Endothelial cell (in vitro differentiated cells): Measurements from ENCODE around the gene COX7A2. TPM values are rescaled to one million over a fixed set of nuclear protein-coding genes. Genes with fewer than 3 reads are reported as not detected.

Experiments used
- DNase-seq: peaks from one replicate; pipeline ENCODE4 v3.0.0; 2021; ENCODE audit warnings: low spot score
- H3K27ac Mint-ChIP-seq: one replicate; pipeline ENCODE4 v1.8.0; 2021; ENCODE audit warnings: mixed read lengths, inconsistent platforms; ENCODE audit not compliant: unreplicated experiment
- H3K27me3 Mint-ChIP-seq: one replicate; pipeline ENCODE4 v1.8.0; 2021; ENCODE audit warnings: mild to moderate bottlenecking, moderate library complexity, mixed read lengths, inconsistent platforms; ENCODE audit not compliant: unreplicated experiment
- H3K36me3 Mint-ChIP-seq: one replicate; pipeline ENCODE4 v1.8.0; 2021; ENCODE audit warnings: mild to moderate bottlenecking, low read depth, mixed read lengths, inconsistent platforms; ENCODE audit not compliant: unreplicated experiment
- H3K4me1 Mint-ChIP-seq: one replicate; pipeline ENCODE4 v1.8.0; 2021; ENCODE audit warnings: mild to moderate bottlenecking, mixed read lengths, inconsistent platforms; ENCODE audit not compliant: unreplicated experiment
- H3K4me3 Mint-ChIP-seq: one replicate; pipeline ENCODE4 v1.8.0; 2021; ENCODE audit warnings: mild to moderate bottlenecking, mixed read lengths, inconsistent platforms; ENCODE audit not compliant: unreplicated experiment
- H3K9me3 Mint-ChIP-seq: one replicate; pipeline ENCODE4 v1.8.0; 2021; ENCODE audit warnings: mixed read lengths, inconsistent platforms; ENCODE audit not compliant: unreplicated experiment
- CTCF ChIP-seq: fragments of 200-600 bp; sonication (generic); IDR thresholded peaks from one replicate; pipeline ENCODE4 v1.5.0; 2021; ENCODE audit warnings: antibody characterized with exemption; ENCODE audit not compliant: unreplicated experiment
- total RNA-seq: library from RNA; stranded (reverse); fragmentation: NEBNext Ultra II Directional; extraction: Animal tissue kit (Norgen Biotek cat#: 25700); gene quantifications from one replicate; pipeline ENCODE4 v1.2.1, GENCODE V29; 2021; ENCODE audit not compliant: unreplicated experiment

The COX7A2 gene
- total RNA-seq, 1 donor from 2014 or later = 341 TPM

GRCh38 chr6:75204217-75204958, 39.2 kb downstream of the COX7A2 start:
- TF ChIP-seq CTCF = peak; percentile 67
- H3K27ac Mint-ChIP-seq = no peak overlapping the region
- H3K27me3 Mint-ChIP-seq = peaks cover 30% of the 10 kb centered on the region
- no peaks in the 10 kb centered on the region for H3K9me3 Mint-ChIP-seq
- peaks cover 47% of the 10 kb centered on the region for H3K4me1 Mint-ChIP-seq
- H3K4me3 Mint-ChIP-seq = peak overlapping the region; percentile 89
- H3K36me3 Mint-ChIP-seq = peaks cover 4% of the 10 kb centered on the region
- peak; percentile 75 for DNase-seq

- peaks cover 4% of the 10 kb centered on the region for H3K36me3 Mint-ChIP-seq
- peaks cover 43% of the 10 kb centered on the region for H3K4me1 Mint-ChIP-seq
Observed at GRCh38 chr6:75203721-75204120, 39.9 kb downstream of the COX7A2 start.

DNA sequence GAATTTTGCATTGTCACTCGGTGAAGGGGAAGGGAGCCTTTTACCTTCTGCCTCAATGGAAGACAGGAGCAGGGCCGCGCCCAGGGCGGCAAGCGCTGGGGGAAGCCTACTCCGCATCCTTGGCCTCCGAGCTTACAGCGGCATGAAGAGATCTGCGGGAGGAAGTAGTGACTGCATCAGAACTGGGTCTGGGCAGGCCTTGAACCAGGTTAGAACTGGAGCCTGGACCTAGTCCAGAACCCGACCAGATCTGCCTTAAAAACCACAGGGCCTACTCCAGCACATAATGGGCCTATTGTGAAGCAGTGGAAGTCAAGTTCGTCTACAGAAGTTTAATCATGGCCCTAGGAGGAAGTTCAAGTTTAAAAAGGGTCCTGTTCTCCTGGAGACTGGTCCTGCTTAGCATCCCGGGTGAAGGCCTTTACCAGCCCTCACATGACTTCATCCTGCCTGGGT, 40.9 kb downstream of the COX7A2 start:
- peaks cover 22% of the 10 kb centered on the region for H3K27me3 Mint-ChIP-seq
- H3K4me3 Mint-ChIP-seq = peak overlapping the region; percentile 83
- no peak for TF ChIP-seq CTCF
- no peak overlapping the region for H3K27ac Mint-ChIP-seq
- no peak for DNase-seq
- peaks cover 34% of the 10 kb centered on the region for H3K4me1 Mint-ChIP-seq
- no peaks in the 10 kb centered on the region for H3K9me3 Mint-ChIP-seq
- H3K36me3 Mint-ChIP-seq = no peaks in the 10 kb centered on the region

More at GRCh38 chr6:75203721-75204120, 39.9 kb downstream of the COX7A2 start:
- no peak for DNase-seq
- peaks cover 30% of the 10 kb centered on the region for H3K27me3 Mint-ChIP-seq
- H3K9me3 Mint-ChIP-seq = no peaks in the 10 kb centered on the region
- no peak for TF ChIP-seq CTCF
- no peak overlapping the region for H3K27ac Mint-ChIP-seq
- no peak overlapping the region for H3K4me3 Mint-ChIP-seq

GRCh38 chr6:75201901-75202672, 41.5 kb downstream of the COX7A2 start:
- peaks cover 17% of the 10 kb centered on the region for H3K27me3 Mint-ChIP-seq
- DNase-seq = peak; percentile 32
- no peak overlapping the region for H3K27ac Mint-ChIP-seq

More at GRCh38 chr6:75201901-75202672, 41.5 kb downstream of the COX7A2 start:
- peak overlapping the region; percentile 83 for H3K4me3 Mint-ChIP-seq
- H3K4me1 Mint-ChIP-seq = peaks cover 28% of the 10 kb centered on the region
- H3K36me3 Mint-ChIP-seq = no peaks in the 10 kb centered on the region
- H3K9me3 Mint-ChIP-seq = no peaks in the 10 kb centered on the region
- TF ChIP-seq CTCF = no peak
